Activated CD8-positive, alpha-beta memory T cell treated with anti-CD3 and anti-CD28 coated beads, Interleukin-2, amount 50 U/mL, for 48 hours (primary cell): ENCODE measurements around the gene ZP3.
A peak's percentile ranks its signal among the peaks of the same experiment; 100 is the strongest.
"Not testable (repeated sequence)": the region's sequence is repeated elsewhere in the genome, so short reads cannot be mapped to it uniquely, and the experiment has no call there.

Experiments
- DNase-seq: peaks from one replicate; pipeline ENCODE4 v3.0.0-alpha.2; 2020

The ZP3 gene

GRCh38 chr7:76407718-76408117, 17.0 kb upstream of the ZP3 start:
- no peak for DNase-seq

GRCh38 chr7:76408121-76408560, 16.6 kb upstream of the ZP3 start:
- no peak for DNase-seq

GRCh38 chr7:76409537-76409936, 15.2 kb upstream of the ZP3 start, which contains the start of gene SSC4D:
SSC4D (minus strand) TSS chr7:76409697; CDS start chr7:76404439, 5,258 bp downstream.
- no peak for DNase-seq

GRCh38 chr7:76411626-76412025, 13.1 kb upstream of the ZP3 start:
- DNase-seq = no peak

- no peak for DNase-seq
These were observed 12.5 kb upstream of the ZP3 start for GRCh38 chr7:76412249-76412648.

- DNase-seq = not testable (repeated sequence)
These were observed 7.0 kb upstream of the ZP3 start for GRCh38 chr7:76417654-76418310.

- DNase-seq = not testable (repeated sequence)
These were observed 3.7 kb upstream of the ZP3 start for GRCh38 chr7:76421097-76421496.

GRCh38 chr7:76423666-76424412, 911 bp upstream of the ZP3 start:
- DNase-seq = no peak

GRCh38 chr7:76425156-76425555, 406 bp downstream of the ZP3 start:
- DNase-seq = no peak

GRCh38 chr7:76425558-76425957, 808 bp downstream of the ZP3 start:
- not testable (repeated sequence) for DNase-seq

- no peak for DNase-seq
These were observed 1.5 kb downstream of the ZP3 start for GRCh38 chr7:76426246-76426645.

- no peak for DNase-seq
These were observed 2.9 kb downstream of the ZP3 start for GRCh38 chr7:76427635-76428034.

- DNase-seq = no peak
These were observed 3.5 kb downstream of the ZP3 start for GRCh38 chr7:76428149-76428823.

- no peak for DNase-seq
These were observed 4.4 kb downstream of the ZP3 start for GRCh38 chr7:76428868-76429805.

- peak; percentile 40 for DNase-seq
These were observed 5.5 kb downstream of the ZP3 start for GRCh38 chr7:76430211-76430610.

- DNase-seq = peak; percentile 48
These were observed 6.1 kb downstream of the ZP3 start for GRCh38 chr7:76430836-76431235.

- peak; percentile 68 for DNase-seq
These were observed 13.1 kb downstream of the ZP3 start for GRCh38 chr7:76437873-76438272.

GRCh38 chr7:76439120-76439888, 14.6 kb downstream of the ZP3 start:
- peak; percentile 32 for DNase-seq

GRCh38 chr7:76440404-76440803, 15.7 kb downstream of the ZP3 start:
- peak; percentile 41 for DNase-seq

- not testable (repeated sequence) for DNase-seq
These were observed 17.0 kb downstream of the ZP3 start for GRCh38 chr7:76441792-76442191.

GRCh38 chr7:76442664-76443446, 18.1 kb downstream of the ZP3 start:
- DNase-seq = peak; percentile 45
